CD4-positive, alpha-beta T cell treated with Interleukin-6 for 4 hours (primary cell): ENCODE measurements around the gene ABT1.

ENCODE experiments used
- DNase-seq: peaks from one replicate; pipeline ENCODE4 v3.0.0-alpha.2; 2020; ENCODE audit warnings: mixed read lengths

Gene ABT1

GRCh38 chr6:26607434-26608230 lies 10.9 kb downstream of the ABT1 start:
- peak; percentile 69 for DNase-seq

- DNase-seq: no peak
These were observed 12.7 kb downstream of the ABT1 start for GRCh38 chr6:26609463-26609862.

- no peak for DNase-seq
These were observed 14.8 kb downstream of the ABT1 start for GRCh38 chr6:26611599-26611998.

- DNase-seq: no peak
These were observed 16.4 kb downstream of the ABT1 start for GRCh38 chr6:26613201-26613600.

- peak; percentile 58 for DNase-seq
These were observed 17.2 kb downstream of the ABT1 start for GRCh38 chr6:26613689-26614683.

- DNase-seq: no peak
These were observed 26.6 kb downstream of the ABT1 start for GRCh38 chr6:26623339-26623859.

GRCh38 chr6:26624557-26624956 lies 27.8 kb downstream of the ABT1 start:
- DNase-seq: no peak

GRCh38 chr6:26627843-26628242 lies 31.1 kb downstream of the ABT1 start:
- no peak for DNase-seq

- DNase-seq: no peak
These were observed 32.6 kb downstream of the ABT1 start for GRCh38 chr6:26629359-26629758.

GRCh38 chr6:26640806-26641205 lies 44.1 kb downstream of the ABT1 start:
- DNase-seq: no peak

GRCh38 chr6:26646074-26646473 lies 49.3 kb downstream of the ABT1 start:
- DNase-seq: no peak
